Measurements from ENCODE around the gene PGM1. TPM values are rescaled to one million over a fixed set of nuclear protein-coding genes. Genes with fewer than 3 reads are reported as not detected.

Gene PGM1
- total RNA-seq, 1 donor from 2014 or later: 22.7 TPM

DNA sequence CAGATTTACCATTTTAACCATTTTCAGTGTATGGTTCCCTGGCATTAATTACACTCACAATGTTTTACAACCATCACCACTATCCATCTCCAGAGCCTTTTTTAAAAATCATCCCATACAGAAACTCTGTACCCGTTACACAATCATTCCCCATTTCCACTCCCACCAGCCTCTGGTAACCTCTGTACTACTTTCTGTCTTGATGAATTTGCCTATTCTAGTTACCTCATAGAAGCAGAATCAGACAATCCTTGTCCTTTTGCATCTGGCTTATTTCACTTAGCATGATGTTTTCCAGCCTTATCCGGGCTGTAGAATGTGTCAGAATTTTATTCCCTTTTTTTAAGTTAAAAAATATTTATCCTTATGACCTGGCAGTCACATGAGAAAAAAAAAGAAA, 33.0 kb downstream of the PGM1 start:
- H3K4me1 Mint-ChIP-seq: peaks cover 35% of the 10 kb centered on the region

DNA sequence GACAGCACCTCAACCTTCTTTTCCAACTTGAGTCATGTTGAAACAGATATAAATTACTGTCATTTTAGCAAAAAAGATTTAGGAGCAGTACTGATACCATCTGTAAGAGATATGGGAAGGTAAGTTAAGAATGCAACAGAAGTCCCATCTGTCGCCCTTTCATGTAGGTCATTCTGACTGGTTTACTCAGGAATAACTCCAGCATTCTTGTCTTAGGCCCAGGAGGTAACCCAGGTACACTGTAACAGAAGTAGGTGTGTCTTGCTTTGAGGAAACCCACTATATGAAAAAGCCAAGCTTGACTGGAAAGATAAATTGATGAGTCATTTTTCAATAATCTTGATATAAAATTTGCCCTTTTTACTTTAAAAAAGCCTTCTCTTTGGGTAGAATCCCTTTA, 35.4 kb downstream of the PGM1 start:
- TF ChIP-seq, protein P1, sequence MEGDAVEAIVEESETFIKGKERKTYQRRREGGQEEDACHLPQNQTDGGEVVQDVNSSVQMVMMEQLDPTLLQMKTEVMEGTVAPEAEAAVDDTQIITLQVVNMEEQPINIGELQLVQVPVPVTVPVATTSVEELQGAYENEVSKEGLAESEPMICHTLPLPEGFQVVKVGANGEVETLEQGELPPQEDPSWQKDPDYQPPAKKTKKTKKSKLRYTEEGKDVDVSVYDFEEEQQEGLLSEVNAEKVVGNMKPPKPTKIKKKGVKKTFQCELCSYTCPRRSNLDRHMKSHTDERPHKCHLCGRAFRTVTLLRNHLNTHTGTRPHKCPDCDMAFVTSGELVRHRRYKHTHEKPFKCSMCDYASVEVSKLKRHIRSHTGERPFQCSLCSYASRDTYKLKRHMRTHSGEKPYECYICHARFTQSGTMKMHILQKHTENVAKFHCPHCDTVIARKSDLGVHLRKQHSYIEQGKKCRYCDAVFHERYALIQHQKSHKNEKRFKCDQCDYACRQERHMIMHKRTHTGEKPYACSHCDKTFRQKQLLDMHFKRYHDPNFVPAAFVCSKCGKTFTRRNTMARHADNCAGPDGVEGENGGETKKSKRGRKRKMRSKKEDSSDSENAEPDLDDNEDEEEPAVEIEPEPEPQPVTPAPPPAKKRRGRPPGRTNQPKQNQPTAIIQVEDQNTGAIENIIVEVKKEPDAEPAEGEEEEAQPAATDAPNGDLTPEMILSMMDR (IDR thresholded peaks at IDR 0.05): no peak
- no peak for TF ChIP-seq EZH2 (IDR thresholded peaks at IDR 0.05)
- TF ChIP-seq EZH2phosphoT487 (IDR thresholded peaks at IDR 0.05): no peak

More for the DNA sequence above, 33.0 kb downstream of the PGM1 start:
- Histone ChIP-seq H2AFZ (replicated peaks) (no peak overlapping the region), H3K36me3 (no peaks in the 10 kb centered on the region), H3K79me2 (ENCODE audit: low read depth) (no peaks in the 10 kb centered on the region), H3K9ac (no peak overlapping the region), H3F3A (ENCODE audit: low read depth) (peaks cover 14% of the 10 kb centered on the region), H3K4me1 (peaks cover 39% of the 10 kb centered on the region), H3K9me3 (ENCODE audit: low read depth) (no peaks in the 10 kb centered on the region), H3K4me3 (no peak overlapping the region), H3K27me3 (no peaks in the 10 kb centered on the region), H3K4me2 (no peak overlapping the region), H4K20me1 (ENCODE audit: low read depth) (peaks cover 5% of the 10 kb centered on the region), H3K27ac (no peak overlapping the region)
- peaks cover 2% of the 10 kb centered on the region for H3K27me3 Mint-ChIP-seq (ENCODE audit: insufficient read depth, low read depth)
- H3K27ac Mint-ChIP-seq: peak overlapping the region; percentile 24
- H3K4me3 Mint-ChIP-seq: no peak overlapping the region
- no peak for DNase-seq (ENCODE audit: low spot score)
- H3K36me3 Mint-ChIP-seq: peaks cover 4% of the 10 kb centered on the region
- TF ChIP-seq EZH2phosphoT487 (IDR thresholded peaks at IDR 0.05): no peak
- no peaks in the 10 kb centered on the region for H3K9me3 Mint-ChIP-seq

GRCh38 chr1:63630238-63630637, 37.0 kb downstream of the PGM1 start:
- Histone ChIP-seq H3K79me2 (ENCODE audit: low read depth) (no peaks in the 10 kb centered on the region), H3K4me1 (peaks cover 21% of the 10 kb centered on the region), H3K4me3 (no peak overlapping the region), H3K9me3 (ENCODE audit: low read depth) (no peaks in the 10 kb centered on the region), H3K4me2 (no peak overlapping the region), H3K27me3 (no peaks in the 10 kb centered on the region), H3K36me3 (no peaks in the 10 kb centered on the region), H3F3A (ENCODE audit: low read depth) (peaks cover 3% of the 10 kb centered on the region), H3K9ac (no peak overlapping the region), H3K27ac (no peak overlapping the region), H4K20me1 (ENCODE audit: low read depth) (no peaks in the 10 kb centered on the region), H2AFZ (replicated peaks) (no peak overlapping the region)
- DNase-seq (ENCODE audit: low spot score): no peak
- peaks cover 6% of the 10 kb centered on the region for H3K27me3 Mint-ChIP-seq (ENCODE audit: insufficient read depth, low read depth)
- no peak overlapping the region for H3K4me3 Mint-ChIP-seq
- peaks cover 18% of the 10 kb centered on the region for H3K36me3 Mint-ChIP-seq
- TF ChIP-seq, protein P1 (IDR thresholded peaks at IDR 0.05): no peak
- TF ChIP-seq EZH2phosphoT487 (IDR thresholded peaks at IDR 0.05) (no peak), EZH2 (IDR thresholded peaks at IDR 0.05) (no peak)
- peaks cover 18% of the 10 kb centered on the region for H3K4me1 Mint-ChIP-seq
- H3K9me3 Mint-ChIP-seq: no peaks in the 10 kb centered on the region
- H3K27ac Mint-ChIP-seq: no peak overlapping the region

More for the DNA sequence above, 35.4 kb downstream of the PGM1 start:
- peaks cover 2% of the 10 kb centered on the region for H4K20me1 ChIP-seq (ENCODE audit: low read depth)
- H3K36me3 Mint-ChIP-seq: peaks cover 14% of the 10 kb centered on the region
- peaks cover 3% of the 10 kb centered on the region for H3F3A ChIP-seq (ENCODE audit: low read depth)
- H3K27me3 ChIP-seq: no peaks in the 10 kb centered on the region
- no peaks in the 10 kb centered on the region for H3K36me3 ChIP-seq
- H3K9ac ChIP-seq: no peak overlapping the region
- no peak overlapping the region for H3K4me3 ChIP-seq
- H3K27ac ChIP-seq: no peak overlapping the region
- peaks cover 27% of the 10 kb centered on the region for H3K4me1 ChIP-seq
- H3K9me3 Mint-ChIP-seq: no peaks in the 10 kb centered on the region
- peak overlapping the region; percentile 10 for H3K27ac Mint-ChIP-seq
- no peak overlapping the region for H3K4me2 ChIP-seq
- H3K27me3 Mint-ChIP-seq (ENCODE audit: insufficient read depth, low read depth): peaks cover 2% of the 10 kb centered on the region
- no peaks in the 10 kb centered on the region for H3K9me3 ChIP-seq (ENCODE audit: low read depth)
- H3K4me3 Mint-ChIP-seq: no peak overlapping the region
- H3K4me1 Mint-ChIP-seq: peaks cover 27% of the 10 kb centered on the region
- DNase-seq (ENCODE audit: low spot score): no peak
- no peak overlapping the region for H2AFZ ChIP-seq (replicated peaks)
- H3K79me2 ChIP-seq (ENCODE audit: low read depth): no peaks in the 10 kb centered on the region

GRCh38 chr1:63630666-63631065, 37.5 kb downstream of the PGM1 start:
- no peak overlapping the region for H3K9ac ChIP-seq
- no peak overlapping the region for H3K4me3 ChIP-seq
- no peaks in the 10 kb centered on the region for H3K36me3 ChIP-seq
- no peak for DNase-seq (ENCODE audit: low spot score)
- no peak overlapping the region for H3K27ac ChIP-seq
- Mint-ChIP-seq H3K27ac (no peak overlapping the region), H3K9me3 (no peaks in the 10 kb centered on the region), H3K27me3 (ENCODE audit: insufficient read depth, low read depth) (peaks cover 6% of the 10 kb centered on the region), H3K36me3 (peaks cover 19% of the 10 kb centered on the region), H3K4me1 (peaks cover 14% of the 10 kb centered on the region), H3K4me3 (no peak overlapping the region)
- no peak for TF ChIP-seq EZH2 (IDR thresholded peaks at IDR 0.05)
- no peak for TF ChIP-seq EZH2phosphoT487 (IDR thresholded peaks at IDR 0.05)
- TF ChIP-seq, protein P1 (IDR thresholded peaks at IDR 0.05): no peak
- H3K27me3 ChIP-seq: no peaks in the 10 kb centered on the region
- H3K79me2 ChIP-seq (ENCODE audit: low read depth): no peaks in the 10 kb centered on the region
- H2AFZ ChIP-seq (replicated peaks): no peak overlapping the region
- no peak overlapping the region for H3K4me2 ChIP-seq
- peaks cover 16% of the 10 kb centered on the region for H3K4me1 ChIP-seq
- H3K9me3 ChIP-seq (ENCODE audit: low read depth): no peaks in the 10 kb centered on the region
- no peaks in the 10 kb centered on the region for H4K20me1 ChIP-seq (ENCODE audit: low read depth)
- peaks cover 3% of the 10 kb centered on the region for H3F3A ChIP-seq (ENCODE audit: low read depth)

All from neural progenitor cell (in vitro differentiated cells).